Heart left ventricle (tissue), 16 donors: ENCODE data around the gene ADIRF. TPM values are rescaled to one million over a fixed set of nuclear protein-coding genes. Genes with fewer than 3 reads are reported as not detected.
"Not testable (repeated sequence)": the region's sequence is repeated elsewhere in the genome, so short reads cannot be mapped to it uniquely, and the experiment has no call there.

ENCODE experiments used
- ATAC-seq, 4 donors: fragments of 200-7000 bp; cut with Tn5 transposase; one replicate each; pipeline ENCODE4 v1.9.1; 2020 to 2022; ENCODE audit warnings: moderate library complexity in 4 of 4, mild to moderate bottlenecking in 3 of 4, moderate number of reproducible peaks in 1 of 4
- DNase-seq, 5 donors: peaks; one replicate each; pipeline ENCODE4 v3.0.0-alpha.2; 2020
- H3K27ac ChIP-seq, 12 donors: fragments of 200-600 bp; sonication (generic) in 4 of 12; one replicate each; pipeline versions ENCODE4 v1.5.0 to v1.8.0; 2016 to 2022; ENCODE audit warnings: mild to moderate bottlenecking in 2 of 12
- H3K27me3 ChIP-seq, 9 donors: fragments of 200-600 bp; sonication (generic) in 2 of 9; one replicate each; pipeline versions ENCODE4 v1.5.1 to v1.8.0; 2016 to 2022; ENCODE audit warnings: mild to moderate bottlenecking in 3 of 9
- H3K36me3 ChIP-seq, 9 donors: fragments of 200-600 bp; sonication (generic) in 2 of 9; one replicate each; pipeline versions ENCODE4 v1.5.0 to v1.8.0; 2018 to 2022; ENCODE audit warnings: mild to moderate bottlenecking in 2 of 9
- H3K4me1 ChIP-seq, 12 donors: fragments of 200-600 bp; sonication (generic) in 4 of 12; one replicate each; pipeline versions ENCODE4 v1.5.0 to v1.8.0; 2016 to 2022; ENCODE audit warnings: mild to moderate bottlenecking in 3 of 12
- H3K4me3 ChIP-seq, 12 donors: fragments of 200-600 bp; sonication (generic) in 4 of 12; one replicate each; pipeline versions ENCODE4 v1.5.0 to v1.8.0; 2017 to 2022; ENCODE audit warnings: mild to moderate bottlenecking in 9 of 12, moderate library complexity in 4 of 12
- H3K9me3 ChIP-seq, 12 donors: fragments of 200-600 bp; sonication (generic) in 4 of 12; one replicate each; pipeline versions ENCODE4 v1.5.0 to v1.8.0; 2016 to 2022; ENCODE audit warnings: mild to moderate bottlenecking in 1 of 12
- CTCF ChIP-seq, 12 donors: fragments of 200-600 bp; sonication (generic) in 4 of 12; IDR thresholded peaks; one replicate each; pipeline versions ENCODE4 v1.5.0 to v1.8.0; 2018 to 2022; ENCODE audit warnings: antibody characterized with exemption in 12 of 12, mild to moderate bottlenecking in 5 of 12
- POLR2A ChIP-seq, 2 donors: fragments of 450-650 bp; IDR thresholded peaks; one replicate each; pipeline ENCODE4 v1.6.1; 2017; ENCODE audit warnings: antibody characterized with exemption in 2 of 2, mild to moderate bottlenecking in 2 of 2, moderate library complexity in 2 of 2
- WGBS, 4 donors: extraction: QIAGEN DNeasy Blood & Tissue Kit in 2 of 4; methylation state at CpG; one replicate each; pipeline versions ENCODE4 v1.1.5 to v1.1.7; 2013 to 2018; 5-methylcytosine and 5-hydroxymethylcytosine counted together
- intact Hi-C, 10 donors: fragments of 100-400 bp; cut with DNase I; formaldehyde crosslinking; loops; one replicate each; pipeline versions ENCODE4 v1.11.1 to v1.14.2; 2022
- polyA plus RNA-seq, 2 donors: library from polyadenylated mRNA; stranded (reverse); fragments of 200-250 nt; gene quantifications; one replicate each; pipeline ENCODE4 v1.2.3, GENCODE V29; 2013
- total RNA-seq, 9 donors: library from RNA; depleted of rRNA in 2 of 9; stranded (reverse); fragments of >200 nt in 2 of 9; fragmentation: NEBNext Ultra II Directional in 3 of 9; extraction: Animal tissue kit (Norgen Biotek cat#: 25700) in 3 of 9; gene quantifications; one replicate each; pipeline versions ENCODE4 v1.1.0 to v1.2.4, GENCODE V29; 2016 to 2023
- donor health status: ischemic (EF 13 %, LVEDD 7.1; RV severe dilation, severe dysfunction).
- donor health status: healthy with polysubstance abuse.
- donor health status: DM: no; HTN: yes; CAD: no.
- donor health status: DM: no; HTN: no; CAD: no.
- donor health status: ischemic (EF 25% LVEDD 6.9; RV normal size, moderate dysfunction).
- donor health status: ischemic (EF 25% LVEDD 5.7; RV mildly dilated, moderate dysfunction).
- donor health status: healthy.
- donor health status: DM: yes; HTN: yes; CAD: no.
- donor health status: ischemic (EF 35%, LVEDD 5.7; RV mildly dilated, moderate dysfunction).
- donor health status: nonischemic (EF 11% LVEDD 7.7; RV severe dilation, severe dysfunction).
- donor health status: DM: yes; HTN: yes; CAD: no.
- donor health status: PGD.
- donor health status: ischemic (EF 29% LVEDD 5.4; RV normal size, mild dysfunction).
- donor health status: nonischemic (EF 23%, LVEDD 6.1; RV moderate dilation, normal function).

The ADIRF gene
- total and polyA plus RNA-seq, 11 donors = 21.2 to 189 (median 41.1) TPM

DNA sequence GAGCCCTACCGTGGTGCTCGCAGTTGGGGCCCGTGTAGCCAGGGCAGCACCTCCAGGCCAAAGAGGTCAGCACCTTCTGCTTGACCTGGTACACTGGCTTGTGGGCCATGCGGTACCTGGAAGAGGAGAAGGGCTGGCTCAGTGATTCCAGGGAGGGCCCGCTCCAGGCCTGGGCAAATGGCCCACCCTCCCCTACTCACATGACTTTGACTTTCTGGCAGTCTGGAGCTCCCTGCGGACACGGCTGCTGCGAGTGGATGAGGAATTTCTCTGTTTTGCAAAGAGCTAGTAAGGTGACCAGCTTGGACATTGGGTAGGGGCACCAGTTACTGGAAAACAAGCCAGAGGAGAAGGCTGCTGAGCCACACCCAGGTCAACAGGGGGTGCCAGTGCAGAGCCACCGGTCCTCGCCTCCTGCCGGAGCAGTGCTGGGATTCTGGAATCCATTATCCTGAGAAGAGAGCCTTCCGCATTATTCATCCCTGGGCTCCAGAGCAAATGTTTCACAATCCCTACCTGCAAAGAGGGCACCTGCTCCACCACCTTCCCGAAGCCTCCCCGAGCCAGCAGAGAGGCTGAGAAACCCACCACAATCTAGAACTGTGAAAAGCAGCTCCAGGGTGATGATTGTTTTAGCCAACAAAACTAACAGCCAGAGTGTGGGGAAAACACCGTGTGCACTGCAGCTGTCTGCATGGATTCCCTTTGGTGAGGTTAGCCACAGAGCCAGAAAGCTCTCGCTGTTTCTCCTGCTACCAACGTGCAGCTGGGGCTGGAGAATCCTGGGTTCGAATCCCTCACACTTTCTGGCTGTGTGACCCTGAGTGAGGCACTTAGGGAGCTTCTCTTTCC is 22.7 kb upstream of the ADIRF start:
- Histone ChIP-seq H3K27me3 (peaks cover 0 to 5% (median 0%) of the 10 kb centered on the region in 9 donors), H3K9me3 (no peaks in the 10 kb centered on the region), H3K4me1 (peaks cover 0 to 53% (median 22%) of the 10 kb centered on the region in 12 donors), H3K4me3 (no peak overlapping the region), H3K36me3 (peaks cover 0 to 57% (median 19%) of the 10 kb centered on the region in 9 donors), H3K27ac (peak overlapping the region in 1 of 12 donors; percentile 19)
- intact Hi-C loops = loop anchor here in 1 of 10 donors (1.0 kb wide), 1 partner anchor 21 kb away; no protein-coding TSS in a partner anchor
- TF ChIP-seq CTCF (IDR thresholded peaks at IDR 0.05) (peak in 7 of 12 donors; percentile 22 to 51 (median 35)), POLR2A (IDR thresholded peaks at IDR 0.05) (no peak)
- peak in 2 of 5 donors; percentile 11 to 22 for DNase-seq
- peak; percentile 11 to 40 (median 37) for ATAC-seq
- 48 to 69% (median 58%) methylated on average over 14 to 18 of the region's 18 CpGs for WGBS, 4 donors

- no peak overlapping the region for H3K27ac ChIP-seq
- DNase-seq = peak in 3 of 5 donors; percentile 45 to 73 (median 57)
- H3K4me1 ChIP-seq = peaks cover 0 to 59% (median 26%) of the 10 kb centered on the region in 12 donors
- no peak for TF ChIP-seq POLR2A (IDR thresholded peaks at IDR 0.05)
- no peak for TF ChIP-seq CTCF (IDR thresholded peaks at IDR 0.05)
- intact Hi-C loops = no loop called here
- no peak overlapping the region for H3K4me3 ChIP-seq
- H3K36me3 ChIP-seq = peaks cover 0 to 48% (median 16%) of the 10 kb centered on the region in 9 donors
- peaks cover 0 to 5% (median 0%) of the 10 kb centered on the region in 9 donors for H3K27me3 ChIP-seq
- H3K9me3 ChIP-seq = no peaks in the 10 kb centered on the region
- 75 to 82% (median 77%) methylated on average over 11 to 13 of the region's 13 CpGs for WGBS, 4 donors
- peak in 2 of 4 donors; percentile 27 to 28 for ATAC-seq
Observed at GRCh38 chr10:86946213-86947155, 21.8 kb upstream of the ADIRF start.

DNA sequence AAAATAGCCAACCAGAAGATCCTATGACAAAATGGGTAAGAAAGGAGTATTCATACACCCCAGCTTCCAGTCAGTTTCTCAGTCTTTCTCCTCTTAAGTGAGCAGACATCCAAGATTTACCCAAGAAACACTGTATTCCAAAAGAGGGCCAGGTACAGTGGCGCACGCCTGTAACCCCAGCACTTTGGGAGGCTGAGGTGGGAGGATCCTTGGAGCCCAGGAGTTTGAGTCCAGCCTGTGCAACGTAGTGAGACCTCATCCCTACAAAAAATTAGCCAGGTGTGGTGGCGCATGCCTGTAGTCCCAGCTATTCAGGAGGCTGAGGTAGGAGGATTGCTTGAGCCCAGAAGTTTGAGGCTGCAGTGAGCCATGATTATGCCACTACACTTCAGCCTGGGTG is 20.5 kb upstream of the ADIRF start:
- peaks cover 0 to 12% (median 1%) of the 10 kb centered on the region in 12 donors for H3K9me3 ChIP-seq
- 92 to 95% (median 94%) methylated on average over 4 of the region's 4 CpGs for WGBS, 4 donors

DNA sequence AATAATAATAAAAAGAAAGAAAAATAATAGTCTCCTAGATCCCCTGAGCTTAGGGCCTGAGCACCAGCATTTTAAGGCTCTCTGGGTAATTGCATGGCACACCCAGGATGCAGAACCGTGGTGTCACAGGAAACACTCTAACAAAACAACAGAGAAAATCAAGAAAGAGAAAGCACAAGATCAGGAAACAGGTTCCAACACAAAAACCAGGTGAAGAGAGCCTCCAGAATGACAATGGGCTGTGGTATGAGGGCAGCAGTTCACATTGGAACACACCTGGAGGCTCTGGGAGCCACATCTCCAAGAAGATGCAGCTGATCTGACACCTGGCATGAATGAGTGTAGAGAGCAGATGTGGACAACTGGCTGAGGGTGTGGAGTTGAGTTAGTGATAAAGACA is 17.9 kb upstream of the ADIRF start:
- ATAC-seq (no peak), DNase-seq (no peak)
- Histone ChIP-seq H3K27me3 (no peaks in the 10 kb centered on the region), H3K4me1 (peaks cover 2 to 86% (median 40%) of the 10 kb centered on the region in 12 donors), H3K9me3 (peaks cover 0 to 19% (median 1%) of the 10 kb centered on the region in 12 donors), H3K27ac (no peak overlapping the region), H3K36me3 (peaks cover 0 to 12% (median 0%) of the 10 kb centered on the region in 9 donors), H3K4me3 (no peak overlapping the region)
- no peak for TF ChIP-seq POLR2A (IDR thresholded peaks at IDR 0.05)
- WGBS, 4 donors = 47 to 66% (median 56%) methylated on average over 1 of the region's 1 CpG
- intact Hi-C loops = no loop called here

More for the DNA sequence above, 20.5 kb upstream of the ADIRF start:
- H3K27ac ChIP-seq, ATAC-seq, H3K4me3 ChIP-seq, H3K27me3 ChIP-seq, intact Hi-C loops, DNase-seq: not testable (repeated sequence)
- peaks cover 0 to 71% (median 25%) of the 10 kb centered on the region in 12 donors for H3K4me1 ChIP-seq
- peaks cover 0 to 36% (median 14%) of the 10 kb centered on the region in 9 donors for H3K36me3 ChIP-seq
